HL-60 (cell line): ENCODE measurements around the gene ABHD10.

Experiments
- DNase-seq, 2 experiments: peaks; one replicate each; pipeline ENCODE4 v3.0.0-alpha.2; 2010 to 2020; ENCODE audit warnings: low read depth in 1 of 2, low spot score in 1 of 2
- H3K27ac ChIP-seq: fragments of 250-450 bp; sonication (Bioruptor Pico); replicated peaks from 2 replicates; pipeline ENCODE4 v1.5.1; 2020; ENCODE audit warnings: mild to moderate bottlenecking, moderate library complexity
- H3K27me3 ChIP-seq: fragments of 250-450 bp; sonication (Bioruptor Pico); 2 replicates; pipeline ENCODE4 v1.5.1; 2021; ENCODE audit warnings: mild to moderate bottlenecking, moderate library complexity; ENCODE audit not compliant: insufficient read depth, poor library complexity, severe bottlenecking
- H3K4me3 ChIP-seq: replicated peaks from 2 replicates; pipeline ENCODE4 v1.5.1; 2011; ENCODE audit warnings: mild to moderate bottlenecking, control low read depth, low read length; ENCODE audit not compliant: insufficient read depth
- GABPA ChIP-seq: IDR thresholded peaks from 2 replicates; pipeline ENCODE4 v1.6.1; 2012; ENCODE audit warnings: low read depth
- POLR2AphosphoS5 ChIP-seq: IDR thresholded peaks from 2 replicates; pipeline ENCODE4 v1.6.1; 2012; ENCODE audit warnings: low read depth
- SPI1 ChIP-seq: IDR thresholded peaks from 2 replicates; pipeline ENCODE4 v1.6.1; 2012; ENCODE audit warnings: low read depth, mild to moderate bottlenecking, borderline replicate concordance
- TF ChIP-seq, protein P1 (sequence below): IDR thresholded peaks from 2 replicates; pipeline ENCODE4 v1.6.1; 2012; ENCODE audit warnings: low read depth; ENCODE audit not compliant: insufficient replicate concordance
- TF ChIP-seq, protein P2 (sequence below): IDR thresholded peaks from one replicate; pipeline ENCODE4 v1.5.1; 2011; ENCODE audit warnings: low read length, control low read depth, inconsistent platforms; ENCODE audit not compliant: insufficient read depth

ABHD10 gene

DNA sequence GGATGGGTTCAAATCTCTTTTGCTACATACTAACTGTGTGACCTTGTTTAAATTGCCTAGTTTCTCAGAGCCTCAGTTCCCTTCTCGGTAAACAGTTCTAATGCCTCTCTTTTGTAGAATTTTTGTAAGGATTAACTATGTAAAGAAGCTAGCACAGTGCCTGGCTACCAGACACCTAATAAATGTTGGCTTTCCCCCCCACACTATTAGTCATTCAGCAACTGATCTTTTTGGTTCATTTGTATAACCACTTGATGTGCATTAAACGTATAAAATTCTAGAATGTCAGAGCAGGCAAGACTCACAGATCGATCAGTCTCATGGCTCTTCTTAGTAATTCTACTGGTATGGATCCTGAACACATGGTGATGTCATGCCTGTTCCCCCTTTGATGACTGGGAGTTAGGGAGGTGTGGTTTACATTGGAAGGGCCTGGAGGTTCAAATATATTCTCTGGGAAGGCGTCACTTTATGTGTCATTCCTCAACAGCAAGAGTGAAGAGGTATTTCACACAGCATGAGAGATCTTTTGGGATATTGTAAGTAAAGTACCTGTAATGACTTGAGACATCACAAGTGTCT, 26.4 kb downstream of the ABHD10 start:
- no peak overlapping the region for H3K27ac ChIP-seq
- no peak overlapping the region for H3K4me3 ChIP-seq
- TF ChIP-seq POLR2AphosphoS5 (no peak), SPI1 (no peak), GABPA (no peak)
- TF ChIP-seq, protein P1, sequence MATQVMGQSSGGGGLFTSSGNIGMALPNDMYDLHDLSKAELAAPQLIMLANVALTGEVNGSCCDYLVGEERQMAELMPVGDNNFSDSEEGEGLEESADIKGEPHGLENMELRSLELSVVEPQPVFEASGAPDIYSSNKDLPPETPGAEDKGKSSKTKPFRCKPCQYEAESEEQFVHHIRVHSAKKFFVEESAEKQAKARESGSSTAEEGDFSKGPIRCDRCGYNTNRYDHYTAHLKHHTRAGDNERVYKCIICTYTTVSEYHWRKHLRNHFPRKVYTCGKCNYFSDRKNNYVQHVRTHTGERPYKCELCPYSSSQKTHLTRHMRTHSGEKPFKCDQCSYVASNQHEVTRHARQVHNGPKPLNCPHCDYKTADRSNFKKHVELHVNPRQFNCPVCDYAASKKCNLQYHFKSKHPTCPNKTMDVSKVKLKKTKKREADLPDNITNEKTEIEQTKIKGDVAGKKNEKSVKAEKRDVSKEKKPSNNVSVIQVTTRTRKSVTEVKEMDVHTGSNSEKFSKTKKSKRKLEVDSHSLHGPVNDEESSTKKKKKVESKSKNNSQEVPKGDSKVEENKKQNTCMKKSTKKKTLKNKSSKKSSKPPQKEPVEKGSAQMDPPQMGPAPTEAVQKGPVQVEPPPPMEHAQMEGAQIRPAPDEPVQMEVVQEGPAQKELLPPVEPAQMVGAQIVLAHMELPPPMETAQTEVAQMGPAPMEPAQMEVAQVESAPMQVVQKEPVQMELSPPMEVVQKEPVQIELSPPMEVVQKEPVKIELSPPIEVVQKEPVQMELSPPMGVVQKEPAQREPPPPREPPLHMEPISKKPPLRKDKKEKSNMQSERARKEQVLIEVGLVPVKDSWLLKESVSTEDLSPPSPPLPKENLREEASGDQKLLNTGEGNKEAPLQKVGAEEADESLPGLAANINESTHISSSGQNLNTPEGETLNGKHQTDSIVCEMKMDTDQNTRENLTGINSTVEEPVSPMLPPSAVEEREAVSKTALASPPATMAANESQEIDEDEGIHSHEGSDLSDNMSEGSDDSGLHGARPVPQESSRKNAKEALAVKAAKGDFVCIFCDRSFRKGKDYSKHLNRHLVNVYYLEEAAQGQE: no peak
- TF ChIP-seq, protein P2, sequence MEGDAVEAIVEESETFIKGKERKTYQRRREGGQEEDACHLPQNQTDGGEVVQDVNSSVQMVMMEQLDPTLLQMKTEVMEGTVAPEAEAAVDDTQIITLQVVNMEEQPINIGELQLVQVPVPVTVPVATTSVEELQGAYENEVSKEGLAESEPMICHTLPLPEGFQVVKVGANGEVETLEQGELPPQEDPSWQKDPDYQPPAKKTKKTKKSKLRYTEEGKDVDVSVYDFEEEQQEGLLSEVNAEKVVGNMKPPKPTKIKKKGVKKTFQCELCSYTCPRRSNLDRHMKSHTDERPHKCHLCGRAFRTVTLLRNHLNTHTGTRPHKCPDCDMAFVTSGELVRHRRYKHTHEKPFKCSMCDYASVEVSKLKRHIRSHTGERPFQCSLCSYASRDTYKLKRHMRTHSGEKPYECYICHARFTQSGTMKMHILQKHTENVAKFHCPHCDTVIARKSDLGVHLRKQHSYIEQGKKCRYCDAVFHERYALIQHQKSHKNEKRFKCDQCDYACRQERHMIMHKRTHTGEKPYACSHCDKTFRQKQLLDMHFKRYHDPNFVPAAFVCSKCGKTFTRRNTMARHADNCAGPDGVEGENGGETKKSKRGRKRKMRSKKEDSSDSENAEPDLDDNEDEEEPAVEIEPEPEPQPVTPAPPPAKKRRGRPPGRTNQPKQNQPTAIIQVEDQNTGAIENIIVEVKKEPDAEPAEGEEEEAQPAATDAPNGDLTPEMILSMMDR: no peak
- peaks cover 3% of the 10 kb centered on the region for H3K27me3 ChIP-seq
- DNase-seq: no peak

- TF ChIP-seq, protein P2: no peak
- TF ChIP-seq POLR2AphosphoS5 (no peak), SPI1 (no peak), GABPA (no peak)
- TF ChIP-seq, protein P1: no peak
- DNase-seq: no peak
- Histone ChIP-seq H3K27me3 (peaks cover 3% of the 10 kb centered on the region), H3K4me3 (no peak overlapping the region), H3K27ac (no peak overlapping the region)
Measured at GRCh38 chr3:112007633-112008032, 28.8 kb downstream of the ABHD10 start.

GRCh38 chr3:112009670-112010069, 30.8 kb downstream of the ABHD10 start:
- H3K27ac ChIP-seq: no peak overlapping the region
- H3K27me3 ChIP-seq: peaks cover 3% of the 10 kb centered on the region
- DNase-seq: no peak
- no peak for TF ChIP-seq GABPA
- no peak for TF ChIP-seq SPI1
- no peak for TF ChIP-seq POLR2AphosphoS5
- TF ChIP-seq, protein P2: no peak
- TF ChIP-seq, protein P1: no peak
- H3K4me3 ChIP-seq: no peak overlapping the region
